ENCODE results near the gene PGM2. TPM values are rescaled to one million over a fixed set of nuclear protein-coding genes. Genes with fewer than 3 reads are reported as not detected.

The PGM2 gene
- total and polyA plus RNA-seq, 2 donors (not counting 3 experiments of a cell fraction or from before 2014, with no cell fraction given) = 17.9 to 53.9 TPM

- Histone ChIP-seq H3K4me2 (ENCODE audit: insufficient read depth, low read length) (no peak overlapping the region), H3K9me3 (replicated peaks; ENCODE audit: control insufficient read depth, insufficient read depth, low read length) (no peaks in the 10 kb centered on the region), H3K27me3 (ENCODE audit: control insufficient read depth in 2 of 2, insufficient read depth in 2 of 2, low read length in 2 of 2) (no peaks in the 10 kb centered on the region), H3K36me3 (ENCODE audit: control insufficient read depth in 2 of 2, extremely low read depth in 1 of 2, insufficient read depth in 2 of 2, low read length in 2 of 2) (peaks cover 8 to 9% of the 10 kb centered on the region in 2 experiments), H3K4me3 (replicated peaks in 1 of 3; ENCODE audit: insufficient read depth in 1 of 3, low read depth in 1 of 3, low read length in 3 of 3) (no peak overlapping the region), H3K27ac (ENCODE audit: insufficient read depth, low read depth, low read length) (no peak overlapping the region), H3K9me1 (replicated peaks; ENCODE audit: control insufficient read depth, extremely low read depth, insufficient read depth, low read length) (no peaks in the 10 kb centered on the region), H3K9ac (replicated peaks; ENCODE audit: extremely low read depth, insufficient read depth, low read length) (no peak overlapping the region), H3K4me1 (ENCODE audit: control insufficient read depth, extremely low read depth, insufficient read depth, low read length) (peaks cover 19% of the 10 kb centered on the region), H2AFZ (ENCODE audit: low read depth, low read length) (no peak overlapping the region), H3K79me2 (ENCODE audit: control insufficient read depth, insufficient read depth, low read length) (peaks cover 30% of the 10 kb centered on the region), H4K20me1 (replicated peaks; ENCODE audit: control insufficient read depth, extremely low read depth, insufficient read depth, low read length) (no peaks in the 10 kb centered on the region)
- FAIRE-seq = no peak
- ChIA-PET CTCF (no interaction called here), POLR2A (no interaction called here)
- DNase-seq (ENCODE audit: low read depth, low spot score) = no peak
- TF ChIP-seq, protein P1, sequence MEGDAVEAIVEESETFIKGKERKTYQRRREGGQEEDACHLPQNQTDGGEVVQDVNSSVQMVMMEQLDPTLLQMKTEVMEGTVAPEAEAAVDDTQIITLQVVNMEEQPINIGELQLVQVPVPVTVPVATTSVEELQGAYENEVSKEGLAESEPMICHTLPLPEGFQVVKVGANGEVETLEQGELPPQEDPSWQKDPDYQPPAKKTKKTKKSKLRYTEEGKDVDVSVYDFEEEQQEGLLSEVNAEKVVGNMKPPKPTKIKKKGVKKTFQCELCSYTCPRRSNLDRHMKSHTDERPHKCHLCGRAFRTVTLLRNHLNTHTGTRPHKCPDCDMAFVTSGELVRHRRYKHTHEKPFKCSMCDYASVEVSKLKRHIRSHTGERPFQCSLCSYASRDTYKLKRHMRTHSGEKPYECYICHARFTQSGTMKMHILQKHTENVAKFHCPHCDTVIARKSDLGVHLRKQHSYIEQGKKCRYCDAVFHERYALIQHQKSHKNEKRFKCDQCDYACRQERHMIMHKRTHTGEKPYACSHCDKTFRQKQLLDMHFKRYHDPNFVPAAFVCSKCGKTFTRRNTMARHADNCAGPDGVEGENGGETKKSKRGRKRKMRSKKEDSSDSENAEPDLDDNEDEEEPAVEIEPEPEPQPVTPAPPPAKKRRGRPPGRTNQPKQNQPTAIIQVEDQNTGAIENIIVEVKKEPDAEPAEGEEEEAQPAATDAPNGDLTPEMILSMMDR (IDR thresholded peaks at IDR 0.05; ENCODE audit: extremely low read depth in 1 of 2, insufficient read depth in 1 of 2, low read depth in 1 of 2, low read length in 2 of 2) = no peak
- no peak for TF ChIP-seq JUN (IDR thresholded peaks at IDR 0.05; ENCODE audit: borderline replicate concordance, insufficient read depth, insufficient read length, low read depth)
- TF ChIP-seq POLR2A (IDR thresholded peaks at IDR 0.05; ENCODE audit: low read depth, low read length) = no peak
- no peak for TF ChIP-seq FOS (IDR thresholded peaks at IDR 0.05; ENCODE audit: borderline replicate concordance, insufficient read depth, low read length)
- TF ChIP-seq GATA2 (IDR thresholded peaks at IDR 0.05; ENCODE audit: insufficient read depth, insufficient read length, low read depth, low read length) = no peak
- no peak for TF ChIP-seq MYC (IDR thresholded peaks at IDR 0.05; ENCODE audit: low read depth, low read length)
- no peak for TF ChIP-seq POLR2AphosphoS5 (IDR thresholded peaks at IDR 0.05; ENCODE audit: insufficient read depth, low read depth, low read length)
- no peak for TF ChIP-seq EZH2 (IDR thresholded peaks at IDR 0.05; ENCODE audit: borderline replicate concordance, low read depth, low read length, severe bottlenecking)
- TF ChIP-seq, protein P2, sequence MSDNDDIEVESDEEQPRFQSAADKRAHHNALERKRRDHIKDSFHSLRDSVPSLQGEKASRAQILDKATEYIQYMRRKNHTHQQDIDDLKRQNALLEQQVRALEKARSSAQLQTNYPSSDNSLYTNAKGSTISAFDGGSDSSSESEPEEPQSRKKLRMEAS (IDR thresholded peaks at IDR 0.05; ENCODE audit: insufficient read depth, insufficient read length) = no peak
- no TSS peak for BruUV-seq (replicated peaks)
- dilution Hi-C loops (cut with MboI; ENCODE audit: extremely low pct_ligation_motif_present, low sequenced_read_pairs) (no loop called here), intact Hi-C loops (cut with micrococcal nuclease) (no loop called here)
These were observed 2.4 kb downstream of the PGM2 start for GRCh38 chr4:37828843-37829242.
